HepG2 (cell line): ENCODE data around the gene TET3. TPM values are rescaled to one million over a fixed set of nuclear protein-coding genes. Genes with fewer than 3 reads are reported as not detected.

Source experiments
- CREB1 ChIP-seq, 2 experiments: fragments of 450-650 bp in 1 of 2; IDR thresholded peaks; 2 replicates each; pipeline ENCODE4 v1.6.1; 2016 to 2017; ENCODE audit warnings: control low read depth in 1 of 2, mild to moderate bottlenecking in 1 of 2, missing compliant biosample characterization in 1 of 2, missing genetic modification characterization in 1 of 2
- FOXP1 ChIP-seq, 2 experiments: fragments of 450-650 bp in 1 of 2; IDR thresholded peaks; 2 replicates each; pipeline ENCODE4 v1.6.1; 2017 to 2018; ENCODE audit warnings: antibody characterized with exemption in 1 of 2
- HIVEP1 ChIP-seq: sonication (generic); formaldehyde crosslinking; IDR thresholded peaks from 2 replicates; pipeline ENCODE4 v1.4.0; 2020; ENCODE audit warnings: mild to moderate bottlenecking, missing genetic modification reagents
- RBM39 ChIP-seq: fragments of 200-400 bp; formaldehyde crosslinking; IDR thresholded peaks from one replicate; pipeline ENCODE4 v1.6.1; 2018; ENCODE audit warnings: antibody characterized with exemption, mild to moderate bottlenecking, low read depth, low read length; ENCODE audit not compliant: poor library complexity, severe bottlenecking
- SMAD1 ChIP-seq: sonication (generic); formaldehyde crosslinking; IDR thresholded peaks from 2 replicates; pipeline ENCODE4 v1.4.0; 2020; ENCODE audit warnings: missing genetic modification reagents, low read depth, mild to moderate bottlenecking, borderline replicate concordance
- TGIF2 ChIP-seq: IDR thresholded peaks from 2 replicates; pipeline ENCODE4 v1.6.1; 2016; ENCODE audit warnings: control low read depth, missing compliant biosample characterization
- ZBED4 ChIP-seq: sonication (generic); formaldehyde crosslinking; IDR thresholded peaks from 2 replicates; pipeline ENCODE4 v1.4.0; 2020; ENCODE audit warnings: missing genetic modification reagents, borderline replicate concordance
- ZBTB26 ChIP-seq: IDR thresholded peaks from 2 replicates; pipeline ENCODE4 v1.6.1; 2016; ENCODE audit warnings: missing compliant biosample characterization, missing genetic modification reagents, borderline replicate concordance
- ZNF230 ChIP-seq: sonication (generic); formaldehyde crosslinking; IDR thresholded peaks from 2 replicates; pipeline ENCODE4 v1.4.0; 2020; ENCODE audit warnings: mild to moderate bottlenecking, missing genetic modification reagents
- ZNF337 ChIP-seq: sonication (generic); formaldehyde crosslinking; IDR thresholded peaks from 2 replicates; pipeline ENCODE4 v1.5.1; 2020; ENCODE audit warnings: missing genetic modification reagents, low read depth, mild to moderate bottlenecking, borderline replicate concordance
- ZNF484 ChIP-seq: sonication (generic); formaldehyde crosslinking; IDR thresholded peaks from 2 replicates; pipeline ENCODE4 v1.5.1; 2020; ENCODE audit warnings: mild to moderate bottlenecking, low read depth, missing genetic modification reagents, borderline replicate concordance
- ZNF703 ChIP-seq: sonication (generic); formaldehyde crosslinking; IDR thresholded peaks from 2 replicates; pipeline ENCODE4 v1.5.1; 2020; ENCODE audit warnings: missing genetic modification reagents, mild to moderate bottlenecking, moderate library complexity, borderline replicate concordance
- polyA plus RNA-seq, 8 experiments: library from polyadenylated mRNA; depleted of rRNA in 3 of 8; stranded (reverse) in 7 of 8; unstranded in 1 of 8; fragments of >200 nt; fragmentation: Illumina TruSeq in 4 of 8; extraction: Trizol in 4 of 8; gene quantifications; 2 replicates each; pipeline versions ENCODE4 v1.2.1 to v1.2.3, GENCODE V29; 2011 to 2016; ENCODE audit warnings: low read depth in 4 of 8, missing spikeins in 1 of 8, mixed read lengths in 1 of 8; ENCODE audit not compliant: insufficient read depth in 1 of 8
- total RNA-seq, 5 experiments: library from RNA; depleted of rRNA; stranded (reverse); fragments of >200 nt; fragmentation: Illumina TruSeq; extraction: Trizol; gene quantifications; 2 replicates each; pipeline ENCODE4 v1.2.3, GENCODE V29; 2016; ENCODE audit warnings: low read depth in 1 of 5
- TF ChIP-seq, protein P1 (sequence below): sonication (generic); formaldehyde crosslinking; IDR thresholded peaks from 2 replicates; pipeline ENCODE4 v1.4.0; 2020; ENCODE audit warnings: missing genetic modification reagents
- TF ChIP-seq, protein P2 (sequence below): sonication (generic); formaldehyde crosslinking; IDR thresholded peaks from 2 replicates; pipeline ENCODE4 v1.8.1; 2023; ENCODE audit warnings: mild to moderate bottlenecking, missing genetic modification reagents
- TF ChIP-seq, protein P3 (sequence below): sonication (generic); formaldehyde crosslinking; IDR thresholded peaks from 2 replicates; pipeline ENCODE4 v1.5.1; 2020; ENCODE audit warnings: missing genetic modification reagents, mild to moderate bottlenecking, borderline replicate concordance
- TF ChIP-seq, protein P4 (sequence below): sonication (generic); formaldehyde crosslinking; IDR thresholded peaks from 2 replicates; pipeline ENCODE4 v1.8.0; 2022; ENCODE audit warnings: missing genetic modification reagents, low read depth, mild to moderate bottlenecking, borderline replicate concordance

The TET3 gene
- total and polyA plus RNA-seq, 2 of the 13 experiments (the other 11 are each of a cell fraction or from before 2014, with no cell fraction given) = 4.3 to 6.8 TPM

GRCh38 chr2:74002505-74003421, 18.1 kb downstream of the TET3 start (continued):
- TF ChIP-seq, protein P1, sequence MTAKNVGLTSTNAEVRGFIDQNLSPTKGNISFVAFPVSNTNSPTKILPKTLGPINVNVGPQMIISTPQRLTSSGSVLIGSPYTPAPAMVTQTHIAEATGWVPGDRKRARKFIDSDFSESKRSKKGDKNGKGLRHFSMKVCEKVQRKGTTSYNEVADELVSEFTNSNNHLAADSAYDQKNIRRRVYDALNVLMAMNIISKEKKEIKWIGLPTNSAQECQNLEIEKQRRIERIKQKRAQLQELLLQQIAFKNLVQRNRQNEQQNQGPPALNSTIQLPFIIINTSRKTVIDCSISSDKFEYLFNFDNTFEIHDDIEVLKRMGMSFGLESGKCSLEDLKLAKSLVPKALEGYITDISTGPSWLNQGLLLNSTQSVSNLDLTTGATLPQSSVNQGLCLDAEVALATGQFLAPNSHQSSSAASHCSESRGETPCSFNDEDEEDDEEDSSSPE (CRISPR knock-in tag) = no peak
- TF ChIP-seq, protein P2, sequence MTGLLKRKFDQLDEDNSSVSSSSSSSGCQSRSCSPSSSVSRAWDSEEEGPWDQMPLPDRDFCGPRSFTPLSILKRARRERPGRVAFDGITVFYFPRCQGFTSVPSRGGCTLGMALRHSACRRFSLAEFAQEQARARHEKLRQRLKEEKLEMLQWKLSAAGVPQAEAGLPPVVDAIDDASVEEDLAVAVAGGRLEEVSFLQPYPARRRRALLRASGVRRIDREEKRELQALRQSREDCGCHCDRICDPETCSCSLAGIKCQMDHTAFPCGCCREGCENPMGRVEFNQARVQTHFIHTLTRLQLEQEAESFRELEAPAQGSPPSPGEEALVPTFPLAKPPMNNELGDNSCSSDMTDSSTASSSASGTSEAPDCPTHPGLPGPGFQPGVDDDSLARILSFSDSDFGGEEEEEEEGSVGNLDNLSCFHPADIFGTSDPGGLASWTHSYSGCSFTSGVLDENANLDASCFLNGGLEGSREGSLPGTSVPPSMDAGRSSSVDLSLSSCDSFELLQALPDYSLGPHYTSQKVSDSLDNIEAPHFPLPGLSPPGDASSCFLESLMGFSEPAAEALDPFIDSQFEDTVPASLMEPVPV = no peak
- no peak for TF ChIP-seq HIVEP1
- TF ChIP-seq ZNF230 (CRISPR knock-in tag) = no peak
- no peak for TF ChIP-seq RBM39
- TF ChIP-seq, protein P3, sequence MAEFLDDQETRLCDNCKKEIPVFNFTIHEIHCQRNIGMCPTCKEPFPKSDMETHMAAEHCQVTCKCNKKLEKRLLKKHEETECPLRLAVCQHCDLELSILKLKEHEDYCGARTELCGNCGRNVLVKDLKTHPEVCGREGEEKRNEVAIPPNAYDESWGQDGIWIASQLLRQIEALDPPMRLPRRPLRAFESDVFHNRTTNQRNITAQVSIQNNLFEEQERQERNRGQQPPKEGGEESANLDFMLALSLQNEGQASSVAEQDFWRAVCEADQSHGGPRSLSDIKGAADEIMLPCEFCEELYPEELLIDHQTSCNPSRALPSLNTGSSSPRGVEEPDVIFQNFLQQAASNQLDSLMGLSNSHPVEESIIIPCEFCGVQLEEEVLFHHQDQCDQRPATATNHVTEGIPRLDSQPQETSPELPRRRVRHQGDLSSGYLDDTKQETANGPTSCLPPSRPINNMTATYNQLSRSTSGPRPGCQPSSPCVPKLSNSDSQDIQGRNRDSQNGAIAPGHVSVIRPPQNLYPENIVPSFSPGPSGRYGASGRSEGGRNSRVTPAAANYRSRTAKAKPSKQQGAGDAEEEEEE (CRISPR knock-in tag) = no peak
- no peak for TF ChIP-seq SMAD1 (CRISPR knock-in tag)
- TF ChIP-seq ZBTB26 = no peak
- TF ChIP-seq ZBED4 = no peak
- TF ChIP-seq ZNF703 (CRISPR knock-in tag) = no peak
- no peak for TF ChIP-seq ZNF337 (CRISPR knock-in tag)
- no peak for TF ChIP-seq FOXP1 (IDR thresholded peaks at IDR 0.05)
- no peak for TF ChIP-seq FOXP1 (CRISPR knock-in tag; IDR thresholded peaks at IDR 0.05)
- no peak for TF ChIP-seq CREB1 (IDR thresholded peaks at IDR 0.05)
- TF ChIP-seq CREB1 (CRISPR knock-in tag; IDR thresholded peaks at IDR 0.05) = no peak
- TF ChIP-seq ZNF484 (CRISPR knock-in tag) = no peak
- no peak; the same call in 1 of the 2 replicates for TF ChIP-seq TGIF2 (CRISPR knock-in tag)
- TF ChIP-seq, protein P4, sequence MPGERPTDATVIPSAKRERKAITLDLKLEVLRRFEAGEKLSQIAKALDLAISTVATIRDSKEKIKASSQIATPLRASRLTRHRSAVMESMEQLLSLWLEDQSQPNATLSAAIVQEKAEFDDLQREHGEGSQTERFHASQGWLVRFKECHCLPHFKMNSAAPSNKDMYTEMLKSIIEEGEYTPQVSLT = no peak
